HAP-1 (cell line): ENCODE data around the gene ARMC5.
A peak's percentile ranks its signal among the peaks of the same experiment; 100 is the strongest.
"Not testable (repeated sequence)": the region's sequence is repeated elsewhere in the genome, so short reads cannot be mapped to it uniquely, and the experiment has no call there.

Experiments used
- DNase-seq, 2 experiments: peaks; one replicate each; pipeline ENCODE4 v3.0.0-alpha.2; 2016 to 2020; ENCODE audit warnings: low spot score in 2 of 2
- H3K27me3 ChIP-seq: fragments of 250-450 bp; sonication (Bioruptor Pico); 2 replicates; pipeline ENCODE4 v1.5.1; 2020; ENCODE audit warnings: low read depth, mild to moderate bottlenecking, moderate library complexity
- H3K36me3 ChIP-seq: fragments of 250-450 bp; sonication (Bioruptor Pico); replicated peaks from 2 replicates; pipeline ENCODE4 v1.5.1; 2020; ENCODE audit warnings: mild to moderate bottlenecking
- H3K4me1 ChIP-seq: fragments of 250-450 bp; sonication (Bioruptor Pico); 2 replicates; pipeline ENCODE4 v1.5.1; 2020; ENCODE audit warnings: mild to moderate bottlenecking
- H3K4me3 ChIP-seq: fragments of 250-450 bp; sonication (Bioruptor Pico); 2 replicates; pipeline ENCODE4 v1.5.1; 2020; ENCODE audit warnings: mild to moderate bottlenecking, moderate library complexity
- H3K9me3 ChIP-seq: fragments of 250-450 bp; sonication (Bioruptor Pico); 2 replicates; pipeline ENCODE4 v1.5.1; 2020; ENCODE audit warnings: mild to moderate bottlenecking, moderate library complexity
- in situ Hi-C: fragments of 300-500 bp; cut with MboI; formaldehyde crosslinking; loops from 3 replicates; pipeline ENCODE4 v1.14.3; 2020; ENCODE audit warnings: low sequenced_read_pairs, inconsistent platforms, mixed read lengths

Gene ARMC5

GRCh38 chr16:31472709-31473203 lies 13.5 kb downstream of the ARMC5 start:
- peak overlapping the region; percentile 48 for H3K4me3 ChIP-seq
- in situ Hi-C loops, result no loop called here
- H3K27me3 ChIP-seq, result no peaks in the 10 kb centered on the region
- H3K36me3 ChIP-seq, result no peaks in the 10 kb centered on the region
- peaks cover 10% of the 10 kb centered on the region for H3K4me1 ChIP-seq
- H3K9me3 ChIP-seq, result no peaks in the 10 kb centered on the region
- peak in 1 of 2 experiments; percentile 85 for DNase-seq

- H3K36me3 ChIP-seq, result no peaks in the 10 kb centered on the region
- no peaks in the 10 kb centered on the region for H3K27me3 ChIP-seq
- H3K4me3 ChIP-seq, result no peak overlapping the region
- in situ Hi-C loops, result no loop called here
- H3K4me1 ChIP-seq, result peaks cover 10% of the 10 kb centered on the region
- no peaks in the 10 kb centered on the region for H3K9me3 ChIP-seq
- no peak for DNase-seq
These were observed 14.1 kb downstream of the ARMC5 start for GRCh38 chr16:31473264-31473984.

GRCh38 chr16:31474173-31474714 lies 14.9 kb downstream of the ARMC5 start:
- Histone ChIP-seq H3K36me3 (no peaks in the 10 kb centered on the region), H3K27me3 (no peaks in the 10 kb centered on the region), H3K4me3 (no peak overlapping the region), H3K9me3 (no peaks in the 10 kb centered on the region), H3K4me1 (peaks cover 10% of the 10 kb centered on the region)
- no peak for DNase-seq
- in situ Hi-C loops, result no loop called here

- no peaks in the 10 kb centered on the region for H3K9me3 ChIP-seq
- H3K4me3 ChIP-seq, result no peak overlapping the region
- in situ Hi-C loops, result no loop called here
- H3K27me3 ChIP-seq, result no peaks in the 10 kb centered on the region
- peaks cover 10% of the 10 kb centered on the region for H3K4me1 ChIP-seq
- DNase-seq, result no peak
- H3K36me3 ChIP-seq, result no peaks in the 10 kb centered on the region
These were observed 15.8 kb downstream of the ARMC5 start for GRCh38 chr16:31474773-31475738.

GRCh38 chr16:31475946-31476302 lies 16.6 kb downstream of the ARMC5 start:
- H3K9me3 ChIP-seq, result no peaks in the 10 kb centered on the region
- DNase-seq, result no peak
- no peaks in the 10 kb centered on the region for H3K27me3 ChIP-seq
- no peaks in the 10 kb centered on the region for H3K36me3 ChIP-seq
- peaks cover 10% of the 10 kb centered on the region for H3K4me1 ChIP-seq
- no peak overlapping the region for H3K4me3 ChIP-seq
- in situ Hi-C loops, result no loop called here

- no peak for DNase-seq
- Histone ChIP-seq H3K9me3 (no peaks in the 10 kb centered on the region), H3K4me1 (peaks cover 9% of the 10 kb centered on the region), H3K27me3 (no peaks in the 10 kb centered on the region), H3K36me3 (no peaks in the 10 kb centered on the region), H3K4me3 (no peak overlapping the region)
- in situ Hi-C loops, result no loop called here
These were observed 17.3 kb downstream of the ARMC5 start for GRCh38 chr16:31476303-31477219.

GRCh38 chr16:31477220-31478216 lies 18.2 kb downstream of the ARMC5 start:
- no peaks in the 10 kb centered on the region for H3K9me3 ChIP-seq
- H3K4me3 ChIP-seq, result no peak overlapping the region
- in situ Hi-C loops, result no loop called here
- no peak for DNase-seq
- no peaks in the 10 kb centered on the region for H3K36me3 ChIP-seq
- H3K27me3 ChIP-seq, result no peaks in the 10 kb centered on the region
- H3K4me1 ChIP-seq, result peaks cover 5% of the 10 kb centered on the region

GRCh38 chr16:31478956-31479355 lies 19.7 kb downstream of the ARMC5 start:
- DNase-seq, result no peak
- Histone ChIP-seq H3K36me3 (no peaks in the 10 kb centered on the region), H3K9me3 (no peaks in the 10 kb centered on the region), H3K4me1 (no peaks in the 10 kb centered on the region), H3K27me3 (no peaks in the 10 kb centered on the region), H3K4me3 (no peak overlapping the region)
- in situ Hi-C loops, result no loop called here

- DNase-seq, result no peak
- Histone ChIP-seq H3K9me3 (no peaks in the 10 kb centered on the region), H3K4me1 (no peaks in the 10 kb centered on the region), H3K36me3 (no peaks in the 10 kb centered on the region), H3K27me3 (no peaks in the 10 kb centered on the region), H3K4me3 (no peak overlapping the region)
- in situ Hi-C loops, result no loop called here
These were observed 20.4 kb downstream of the ARMC5 start for GRCh38 chr16:31479751-31480150.

- Histone ChIP-seq H3K9me3 (no peaks in the 10 kb centered on the region), H3K36me3 (no peaks in the 10 kb centered on the region), H3K4me1 (no peaks in the 10 kb centered on the region), H3K4me3 (no peak overlapping the region), H3K27me3 (no peaks in the 10 kb centered on the region)
- DNase-seq, result no peak
- in situ Hi-C loops, result no loop called here
These were observed 21.7 kb downstream of the ARMC5 start for GRCh38 chr16:31480851-31481536.

GRCh38 chr16:31483081-31483480 lies 23.8 kb downstream of the ARMC5 start, which contains the start of gene SLC5A2:
Gene SLC5A2, plus strand, starts transcription at chr16:31483123. Its CDS starts 14 bp downstream, at chr16:31483137.
- in situ Hi-C loops, result no loop called here
- Histone ChIP-seq H3K4me3 (no peak within 1 kb of the TSS), H3K36me3 (no peaks in the 10 kb centered on the region), H3K27me3 (no peaks in the 10 kb centered on the region), H3K4me1 (no peaks in the 10 kb centered on the region), H3K9me3 (no peaks in the 10 kb centered on the region)
- DNase-seq, result no peak

- in situ Hi-C loops, H3K9me3 ChIP-seq, H3K4me1 ChIP-seq, H3K27me3 ChIP-seq, H3K36me3 ChIP-seq, DNase-seq, H3K4me3 ChIP-seq: not testable (repeated sequence)
These were observed 24.7 kb downstream of the ARMC5 start for GRCh38 chr16:31484048-31484447.
